ENCODE results near the gene FIP1L1.
A peak's percentile ranks its signal among the peaks of the same experiment; 100 is the strongest.

FIP1L1 gene

GRCh38 chr4:53489279-53489889 is 111.9 kb downstream of the FIP1L1 start:
- Histone ChIP-seq H3K9ac (ENCODE audit: low read depth, low read length) (no peak overlapping the region), H2AFZ (ENCODE audit: low read depth, low read length) (no peak overlapping the region), H4K20me1 (ENCODE audit: insufficient read depth, low read length) (no peaks in the 10 kb centered on the region), H3K36me3 (ENCODE audit: insufficient read depth, low read length) (no peaks in the 10 kb centered on the region), H3K4me2 (ENCODE audit: insufficient read depth, low read length) (no peak overlapping the region), H3K4me3 (ENCODE audit: low read depth in 1 of 2, low read length in 2 of 2) (no peak overlapping the region), H3K27ac (ENCODE audit: low read length) (no peak overlapping the region), H3K27me3 (ENCODE audit: insufficient read depth, low read length, poor library complexity) (peaks cover 3% of the 10 kb centered on the region), H3K9me3 (ENCODE audit: insufficient read depth, low read length, severe bottlenecking) (no peaks in the 10 kb centered on the region), H3K4me1 (ENCODE audit: insufficient read depth, low read length) (no peaks in the 10 kb centered on the region), H3K79me2 (ENCODE audit: insufficient read depth, low read length) (no peaks in the 10 kb centered on the region)
- no peak for ATAC-seq (ENCODE audit: insufficient read depth, low read depth)
- DNase-seq = no peak
- TF ChIP-seq, protein P1, sequence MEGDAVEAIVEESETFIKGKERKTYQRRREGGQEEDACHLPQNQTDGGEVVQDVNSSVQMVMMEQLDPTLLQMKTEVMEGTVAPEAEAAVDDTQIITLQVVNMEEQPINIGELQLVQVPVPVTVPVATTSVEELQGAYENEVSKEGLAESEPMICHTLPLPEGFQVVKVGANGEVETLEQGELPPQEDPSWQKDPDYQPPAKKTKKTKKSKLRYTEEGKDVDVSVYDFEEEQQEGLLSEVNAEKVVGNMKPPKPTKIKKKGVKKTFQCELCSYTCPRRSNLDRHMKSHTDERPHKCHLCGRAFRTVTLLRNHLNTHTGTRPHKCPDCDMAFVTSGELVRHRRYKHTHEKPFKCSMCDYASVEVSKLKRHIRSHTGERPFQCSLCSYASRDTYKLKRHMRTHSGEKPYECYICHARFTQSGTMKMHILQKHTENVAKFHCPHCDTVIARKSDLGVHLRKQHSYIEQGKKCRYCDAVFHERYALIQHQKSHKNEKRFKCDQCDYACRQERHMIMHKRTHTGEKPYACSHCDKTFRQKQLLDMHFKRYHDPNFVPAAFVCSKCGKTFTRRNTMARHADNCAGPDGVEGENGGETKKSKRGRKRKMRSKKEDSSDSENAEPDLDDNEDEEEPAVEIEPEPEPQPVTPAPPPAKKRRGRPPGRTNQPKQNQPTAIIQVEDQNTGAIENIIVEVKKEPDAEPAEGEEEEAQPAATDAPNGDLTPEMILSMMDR (IDR thresholded peaks at IDR 0.05; ENCODE audit: borderline replicate concordance, extremely low read depth, low read length, poor library complexity, severe bottlenecking) = no peak
- TF ChIP-seq EZH2 (IDR thresholded peaks at IDR 0.05; ENCODE audit: borderline replicate concordance, low read depth, low read length, severe bottlenecking) = no peak

- Histone ChIP-seq H3K9ac (ENCODE audit: low read depth, low read length) (no peak overlapping the region), H4K20me1 (ENCODE audit: insufficient read depth, low read length) (no peaks in the 10 kb centered on the region), H3K4me2 (ENCODE audit: insufficient read depth, low read length) (no peak overlapping the region), H3K79me2 (ENCODE audit: insufficient read depth, low read length) (no peaks in the 10 kb centered on the region), H3K27me3 (ENCODE audit: insufficient read depth, low read length, poor library complexity) (peaks cover 3% of the 10 kb centered on the region), H3K9me3 (ENCODE audit: insufficient read depth, low read length, severe bottlenecking) (no peaks in the 10 kb centered on the region), H3K4me1 (ENCODE audit: insufficient read depth, low read length) (no peaks in the 10 kb centered on the region), H3K36me3 (ENCODE audit: insufficient read depth, low read length) (no peaks in the 10 kb centered on the region), H3K27ac (ENCODE audit: low read length) (no peak overlapping the region), H2AFZ (ENCODE audit: low read depth, low read length) (no peak overlapping the region), H3K4me3 (ENCODE audit: low read depth in 1 of 2, low read length in 2 of 2) (no peak overlapping the region)
- TF ChIP-seq, protein P1 (IDR thresholded peaks at IDR 0.05; ENCODE audit: borderline replicate concordance, extremely low read depth, low read length, poor library complexity, severe bottlenecking) = no peak
- no peak for TF ChIP-seq EZH2 (IDR thresholded peaks at IDR 0.05; ENCODE audit: borderline replicate concordance, low read depth, low read length, severe bottlenecking)
- ATAC-seq (ENCODE audit: insufficient read depth, low read depth) (no peak), DNase-seq (no peak)
Measured at GRCh38 chr4:53490161-53490956, 112.9 kb downstream of the FIP1L1 start.

DNA sequence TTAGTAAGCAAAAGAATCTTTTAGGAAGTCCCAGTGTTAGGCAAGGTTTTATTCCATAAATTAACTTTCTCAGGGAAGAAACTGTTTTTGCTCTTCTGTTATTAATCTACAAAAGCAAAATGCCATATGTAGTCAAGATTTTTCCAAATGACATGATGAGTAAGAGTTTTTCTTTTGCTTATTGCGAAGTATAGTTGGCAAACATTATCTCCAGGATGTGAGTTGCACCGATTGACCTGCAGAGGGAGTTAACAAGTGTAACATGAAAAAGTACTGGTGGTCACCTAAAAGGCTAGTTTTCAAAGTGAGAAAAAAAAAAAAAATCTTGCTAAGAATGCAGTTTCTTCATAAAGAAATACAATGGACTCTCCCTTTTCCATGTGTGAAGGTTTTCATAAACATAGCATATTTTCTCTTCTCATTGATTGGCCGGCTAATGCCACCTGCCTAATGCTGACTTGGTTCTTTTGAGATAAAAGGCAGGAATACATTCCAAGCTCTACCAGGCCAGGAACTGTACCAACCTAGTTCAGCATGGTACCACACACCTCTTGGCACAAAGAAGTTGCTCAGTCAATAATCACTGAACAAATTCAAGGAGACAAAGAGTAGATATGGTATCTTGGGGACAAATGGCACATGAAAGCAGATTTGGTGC is 113.7 kb downstream of the FIP1L1 start:
- no peak overlapping the region for H2AFZ ChIP-seq (ENCODE audit: low read depth, low read length)
- no peak overlapping the region for H3K4me3 ChIP-seq (ENCODE audit: low read depth in 1 of 2, low read length in 2 of 2)
- H3K79me2 ChIP-seq (ENCODE audit: insufficient read depth, low read length) = no peaks in the 10 kb centered on the region
- ATAC-seq (ENCODE audit: insufficient read depth, low read depth) = no peak
- H3K36me3 ChIP-seq (ENCODE audit: insufficient read depth, low read length) = no peaks in the 10 kb centered on the region
- peaks cover 3% of the 10 kb centered on the region for H3K27me3 ChIP-seq (ENCODE audit: insufficient read depth, low read length, poor library complexity)
- no peak for TF ChIP-seq EZH2 (IDR thresholded peaks at IDR 0.05; ENCODE audit: borderline replicate concordance, low read depth, low read length, severe bottlenecking)
- TF ChIP-seq, protein P1 (IDR thresholded peaks at IDR 0.05; ENCODE audit: borderline replicate concordance, extremely low read depth, low read length, poor library complexity, severe bottlenecking) = peak; percentile 40
- H4K20me1 ChIP-seq (ENCODE audit: insufficient read depth, low read length) = no peaks in the 10 kb centered on the region
- no peak for DNase-seq
- H3K9me3 ChIP-seq (ENCODE audit: insufficient read depth, low read length, severe bottlenecking) = no peaks in the 10 kb centered on the region
- no peaks in the 10 kb centered on the region for H3K4me1 ChIP-seq (ENCODE audit: insufficient read depth, low read length)
- H3K9ac ChIP-seq (ENCODE audit: low read depth, low read length) = no peak overlapping the region
- H3K27ac ChIP-seq (ENCODE audit: low read length) = no peak overlapping the region
- no peak overlapping the region for H3K4me2 ChIP-seq (ENCODE audit: insufficient read depth, low read length)

All from DND-41 (cell line).